Stimulated activated CD8-positive, alpha-beta memory T cell treated with anti-CD3 and anti-CD28 coated beads, Interleukin-15, amount 100 ng/mL, for 4 hours (primary cell): ENCODE results near the gene SHLD2.
"Not testable (repeated sequence)": the region's sequence is repeated elsewhere in the genome, so short reads cannot be mapped to it uniquely, and the experiment has no call there.

Experiments used
- DNase-seq, 2 donors: peaks; one replicate each; pipeline ENCODE4 v3.0.0-alpha.2; 2020; ENCODE audit warnings: low read depth in 2 of 2

Gene SHLD2

DNA sequence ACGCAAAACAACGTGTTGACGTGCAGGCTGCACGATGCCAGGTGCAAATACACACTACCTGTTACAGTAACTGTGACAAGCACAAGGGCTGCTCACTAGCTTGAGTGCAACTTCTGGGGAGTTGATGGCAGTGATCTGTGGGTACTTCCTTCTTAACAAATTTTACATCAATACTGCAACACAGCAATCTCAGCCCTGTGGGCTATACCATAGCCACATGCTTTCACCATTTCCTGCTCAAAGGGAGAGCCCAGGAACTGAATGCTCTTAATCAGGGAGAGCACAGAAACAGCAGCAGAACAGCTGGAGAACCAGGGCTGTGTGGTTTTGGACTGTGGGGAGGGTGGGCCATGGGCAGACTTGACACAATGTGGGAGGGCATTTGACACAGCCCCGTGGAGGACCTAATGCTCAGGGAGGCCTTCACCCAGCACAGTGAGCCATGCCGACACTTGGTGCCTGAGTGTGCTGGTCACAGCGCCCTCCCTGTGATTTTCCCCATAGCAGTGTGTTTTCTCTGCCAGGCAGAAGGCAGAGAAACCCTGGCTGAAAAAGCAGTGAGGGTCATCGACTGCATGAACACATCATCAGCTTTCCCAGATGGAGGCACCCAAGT is 118.3 kb downstream of the SHLD2 start:
- not testable (repeated sequence) for DNase-seq

DNA sequence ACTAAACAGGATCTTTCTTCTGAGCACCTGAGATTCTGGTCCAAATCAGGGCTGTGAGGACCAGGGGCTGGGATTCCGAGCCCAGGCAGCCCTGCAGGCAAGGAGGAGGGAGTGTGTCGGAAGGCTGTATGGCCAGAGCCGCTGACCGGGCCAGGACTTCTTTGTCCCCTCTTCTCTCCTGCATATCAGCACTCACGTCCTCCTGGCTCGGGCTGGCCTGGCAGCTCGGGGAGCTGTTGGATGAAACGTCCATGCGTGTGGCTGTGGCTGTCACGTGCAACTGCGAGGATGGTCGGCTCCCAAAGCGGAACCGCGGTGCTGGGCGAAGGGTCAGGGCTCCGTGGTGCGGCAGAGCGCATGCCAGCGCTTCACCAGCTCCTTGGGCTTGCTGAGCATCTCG is 118.8 kb downstream of the SHLD2 start:
- not testable (repeated sequence) for DNase-seq

DNA sequence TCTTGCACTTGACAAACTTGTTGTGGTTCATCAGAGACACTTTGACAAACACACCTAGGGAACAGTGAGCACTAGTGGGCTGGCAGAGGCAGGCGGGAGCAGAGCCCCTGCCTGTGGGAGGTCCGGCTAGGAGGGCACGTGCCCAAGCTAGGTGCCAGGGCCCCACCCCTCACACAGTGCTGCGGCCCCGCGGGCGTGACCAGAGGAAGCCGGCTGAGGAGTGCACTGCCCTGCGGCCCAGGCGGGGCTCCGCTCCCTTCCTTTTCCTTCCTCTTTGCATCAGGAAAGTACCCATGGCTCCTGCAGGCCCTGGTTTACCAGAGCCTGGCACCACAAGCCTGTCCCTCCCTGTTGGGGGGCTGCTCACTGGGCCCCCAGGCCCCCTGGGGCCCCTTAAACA is 121.1 kb downstream of the SHLD2 start:
- not testable (repeated sequence) for DNase-seq

DNA sequence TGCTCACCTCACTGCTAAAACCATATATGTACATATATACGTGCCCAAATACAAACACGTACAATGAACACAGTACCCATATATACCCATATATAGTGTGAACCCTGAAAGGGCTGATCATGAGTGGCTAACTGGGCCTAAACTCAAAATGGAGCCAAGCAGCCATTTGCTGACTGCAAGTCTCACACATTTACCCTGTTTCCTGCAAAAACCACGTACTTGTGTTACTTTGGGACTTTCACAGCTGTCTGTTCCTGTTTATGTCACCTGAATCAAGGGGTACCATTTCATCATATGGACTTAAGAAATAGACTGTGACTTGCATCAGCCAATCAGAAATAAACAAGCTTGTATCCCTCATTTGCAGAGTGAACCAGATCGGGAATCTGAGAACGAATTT is 124.4 kb downstream of the SHLD2 start:
- not testable (repeated sequence) for DNase-seq

GRCh38 chr10:87222789-87223188 is 127.8 kb downstream of the SHLD2 start:
- DNase-seq: not testable (repeated sequence)

DNA sequence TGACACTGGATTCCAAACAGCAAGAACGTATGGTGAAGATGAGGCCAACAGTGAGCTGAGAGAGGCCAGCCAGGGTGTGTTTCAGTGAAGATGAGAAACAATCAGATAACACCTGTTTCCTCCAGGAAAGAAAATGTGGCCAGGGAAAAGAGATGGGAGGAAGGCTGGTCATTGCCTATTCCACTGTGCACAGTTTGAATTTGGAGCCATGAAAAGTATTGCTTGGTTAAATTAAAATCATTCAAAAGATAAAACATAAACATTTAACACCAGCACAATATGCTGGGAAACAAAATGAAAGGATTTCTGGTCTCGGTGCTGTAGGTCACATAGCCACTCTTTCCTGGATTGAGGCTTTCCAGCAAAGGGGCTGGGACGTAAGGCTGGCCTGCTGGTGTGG is 130.1 kb downstream of the SHLD2 start, which contains the start of gene NUTM2A:
NUTM2A (plus strand) TSS at position 301 of the 400 bp plus-strand sequence. CDS start 383 bp downstream, outside the sequence.
- DNase-seq: not testable (repeated sequence)

- DNase-seq: not testable (repeated sequence)
These were observed 133.2 kb downstream of the SHLD2 start for GRCh38 chr10:87228247-87228646.

GRCh38 chr10:87229211-87229610 is 134.2 kb downstream of the SHLD2 start:
- not testable (repeated sequence) for DNase-seq

DNA sequence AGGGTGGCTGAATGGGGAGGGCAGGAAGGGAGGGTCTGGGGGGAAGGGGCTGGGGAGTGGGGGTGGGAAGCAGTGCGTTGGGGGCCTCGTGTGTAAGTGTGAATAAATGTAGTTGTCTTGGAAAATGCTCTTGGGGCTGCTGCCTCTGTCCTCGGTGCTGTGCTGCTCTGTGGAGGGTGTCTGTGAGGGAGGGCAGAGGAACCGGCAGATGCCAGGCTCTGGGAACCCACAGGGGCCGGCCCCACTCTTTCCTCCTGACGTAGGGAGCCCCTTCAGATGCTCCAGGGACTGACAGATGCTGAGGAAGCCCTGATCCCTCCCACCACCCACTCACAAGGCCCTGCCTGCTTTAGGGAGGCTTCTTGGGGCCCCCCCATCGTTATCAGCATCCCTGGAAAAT is 139.8 kb downstream of the SHLD2 start:
- not testable (repeated sequence) for DNase-seq

DNA sequence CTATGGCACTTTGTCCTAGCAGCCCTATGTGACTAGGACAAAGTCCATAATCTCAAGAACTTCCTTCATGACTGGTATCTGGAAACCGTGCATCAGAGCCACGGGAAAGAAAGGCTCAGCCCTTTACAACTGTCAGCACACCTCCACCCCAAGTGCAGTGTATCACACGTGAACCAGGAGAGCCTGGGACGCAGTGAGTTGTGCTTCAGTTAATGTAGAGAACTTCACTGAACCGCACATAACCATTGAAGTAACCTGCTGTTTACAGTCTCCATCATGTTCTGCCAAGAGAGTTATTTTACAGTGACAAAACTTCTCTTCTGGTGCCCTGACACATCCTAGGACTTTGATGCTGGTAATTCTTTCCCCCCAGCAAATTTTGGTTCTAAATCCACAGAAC is 142.2 kb downstream of the SHLD2 start:
- not testable (repeated sequence) for DNase-seq

GRCh38 chr10:87239346-87239808 is 144.4 kb downstream of the SHLD2 start:
- DNase-seq: not testable (repeated sequence)
